B cell (primary cell): ENCODE results near the gene POMT1. TPM values are rescaled to one million over a fixed set of nuclear protein-coding genes. Genes with fewer than 3 reads are reported as not detected.

Experiments used
- ATAC-seq: fragments of 200-7000 bp; cut with Tn5 transposase; one replicate; pipeline ENCODE4 v1.10.0; 2021; ENCODE audit warnings: low read depth, mild to moderate bottlenecking, moderate number of reproducible peaks, moderate library complexity
- CTCF ChIA-PET: fragments of 350-600 bp; sonication (Branson Sonifier 250); formaldehyde crosslinking; loops from one replicate; lab custom pipeline; 2021; ENCODE audit warnings: antibody characterized with exemption, inconsistent platforms; lab: Charles Lee
- POLR2A ChIA-PET: fragments of 350-600 bp; sonication (Branson Sonifier 250); formaldehyde crosslinking; loops from one replicate; lab custom pipeline; 2021; ENCODE audit warnings: antibody characterized with exemption; lab: Charles Lee
- DNase-seq: peaks from one replicate; pipeline ENCODE4 v3.0.0; 2013
- H2AFZ ChIP-seq: 2 replicates; pipeline ENCODE4 v1.6.1; 2012; ENCODE audit warnings: mild to moderate bottlenecking, low read depth, low read length; ENCODE audit not compliant: insufficient read depth, poor library complexity, severe bottlenecking
- H3K27ac ChIP-seq, 2 donors: 1 replicate in 1 of 2; 2 replicates in 1 of 2; pipeline ENCODE4 v1.5.1; 2012 to 2013; ENCODE audit warnings: low read length in 2 of 2, mild to moderate bottlenecking in 2 of 2, moderate library complexity in 1 of 2
- H3K27me3 ChIP-seq, 4 experiments: fragments of 200-600 bp in 1 of 4; sonication (generic) in 1 of 4; replicated peaks in 1 of 4; 1 replicate in 2 of 4; 2 replicates in 2 of 4; pipeline versions ENCODE4 v1.6.1 to v1.7.0; 2013 to 2016; ENCODE audit warnings: low read length in 3 of 4, mild to moderate bottlenecking in 2 of 4, mixed read lengths in 1 of 4, moderate library complexity in 1 of 4; ENCODE audit not compliant: insufficient read depth in 4 of 4, control insufficient read depth in 3 of 4; ENCODE audit errors: control extremely low read depth in 1 of 4
- H3K36me3 ChIP-seq, 2 experiments: replicated peaks in 1 of 2; 1 replicate in 1 of 2; 2 replicates in 1 of 2; pipeline versions ENCODE4 v1.6.1 to v1.7.1; 2013; ENCODE audit warnings: low read length in 1 of 2; ENCODE audit not compliant: insufficient read depth in 2 of 2, control insufficient read depth in 1 of 2; ENCODE audit errors: control extremely low read depth in 1 of 2, extremely low read depth in 1 of 2
- H3K4me1 ChIP-seq, 2 donors: fragments of 200-600 bp in 1 of 2; sonication (generic) in 1 of 2; 1 replicate in 1 of 2; 2 replicates in 1 of 2; pipeline versions ENCODE4 v1.5.1 to v1.6.1; 2013 to 2017; ENCODE audit warnings: low read length in 2 of 2; ENCODE audit not compliant: control insufficient read depth in 2 of 2, insufficient read depth in 2 of 2
- H3K4me2 ChIP-seq: replicated peaks from 2 replicates; pipeline ENCODE3; 2012; ENCODE audit warnings: mild to moderate bottlenecking, low read depth, low read length; ENCODE audit not compliant: poor library complexity, severe bottlenecking
- H3K4me3 ChIP-seq, 5 experiments: fragments of 200-600 bp in 1 of 5; sonication (generic) in 1 of 5; 1 replicate in 3 of 5; 2 replicates in 2 of 5; pipeline versions ENCODE4 v1.5.1 to v1.7.0; 2011 to 2016; ENCODE audit warnings: low read length in 4 of 5, mild to moderate bottlenecking in 4 of 5, low read depth in 2 of 5, control low read depth in 1 of 5, moderate library complexity in 1 of 5; ENCODE audit not compliant: insufficient read depth in 1 of 5; ENCODE audit errors: control extremely low read depth in 1 of 5, extremely low read depth in 1 of 5
- H3K79me2 ChIP-seq: fragments of 200-600 bp; sonication (generic); one replicate; pipeline ENCODE4 v1.6.0; 2016; ENCODE audit warnings: low read length; ENCODE audit not compliant: control insufficient read depth, insufficient read depth
- H3K9ac ChIP-seq: fragments of 200-600 bp; sonication (generic); 2 replicates; pipeline ENCODE4 v1.6.1; 2017; ENCODE audit warnings: mild to moderate bottlenecking, low read length, moderate library complexity
- H3K9me3 ChIP-seq, 3 donors: one replicate each; pipeline versions ENCODE4 v1.6.1 to v1.7.1; 2013; ENCODE audit warnings: low read length in 2 of 3; ENCODE audit not compliant: control insufficient read depth in 2 of 3, insufficient read depth in 1 of 3; ENCODE audit errors: control extremely low read depth in 1 of 3
- H4K20me1 ChIP-seq: 2 replicates; pipeline ENCODE4 v1.6.0; 2012; ENCODE audit warnings: mild to moderate bottlenecking, low read length; ENCODE audit not compliant: insufficient read depth, control insufficient read depth, poor library complexity, severe bottlenecking
- H3K27ac Mint-ChIP-seq: one replicate; pipeline ENCODE4 v1.8.0; 2021; ENCODE audit warnings: mixed read lengths
- H3K27me3 Mint-ChIP-seq: one replicate; pipeline ENCODE4 v1.8.0; 2021; ENCODE audit warnings: mixed read lengths
- H3K4me1 Mint-ChIP-seq: one replicate; pipeline ENCODE4 v1.8.0; 2021; ENCODE audit warnings: mixed read lengths
- H3K4me3 Mint-ChIP-seq: one replicate; pipeline ENCODE4 v1.8.0; 2021; ENCODE audit warnings: mixed read lengths
- H3K9me3 Mint-ChIP-seq: one replicate; pipeline ENCODE4 v1.8.0; 2022; ENCODE audit warnings: mixed read lengths; ENCODE audit not compliant: insufficient read depth
- EZH2 ChIP-seq: IDR thresholded peaks from 2 replicates; pipeline ENCODE4 v1.6.1; 2012; ENCODE audit warnings: borderline replicate concordance, low read depth, mild to moderate bottlenecking, moderate library complexity, low read length; ENCODE audit not compliant: insufficient read depth, poor library complexity, severe bottlenecking
- WGBS: methylation state at CpG from one replicate; pipeline ENCODE4 v1.1.5; 2013; ENCODE audit warnings: missing lambda C conversion rate; ENCODE audit not compliant: insufficient coverage; 5-methylcytosine and 5-hydroxymethylcytosine counted together
- intact Hi-C: fragments of 100-400 bp; cut with micrococcal nuclease; formaldehyde crosslinking; loops from one replicate; pipeline ENCODE4 v1.10.0; 2022
- polyA plus RNA-seq: library from polyadenylated mRNA; depleted of rRNA; stranded (reverse); fragments of >200 nt; gene quantifications from 2 replicates; pipeline ENCODE4 v1.2.3, GENCODE V29; 2012
- total RNA-seq, 2 donors: library from RNA; stranded (reverse); fragments of 120-200 nt in 1 of 2; gene quantifications; 1 replicate in 1 of 2; 2 replicates in 1 of 2; pipeline versions ENCODE4 v1.2.3 to v1.2.4, GENCODE V29; 2013 to 2022
- TF ChIP-seq, protein P1 (sequence below): fragments of 200-600 bp; IDR thresholded peaks from one replicate; pipeline ENCODE4 v1.8.0; 2022; ENCODE audit warnings: antibody characterized with exemption, mild to moderate bottlenecking

POMT1 gene
- total and polyA plus RNA-seq, 2 donors (not counting 1 experiment from before 2014, with no cell fraction given): 41.9 to 42.0 TPM

DNA sequence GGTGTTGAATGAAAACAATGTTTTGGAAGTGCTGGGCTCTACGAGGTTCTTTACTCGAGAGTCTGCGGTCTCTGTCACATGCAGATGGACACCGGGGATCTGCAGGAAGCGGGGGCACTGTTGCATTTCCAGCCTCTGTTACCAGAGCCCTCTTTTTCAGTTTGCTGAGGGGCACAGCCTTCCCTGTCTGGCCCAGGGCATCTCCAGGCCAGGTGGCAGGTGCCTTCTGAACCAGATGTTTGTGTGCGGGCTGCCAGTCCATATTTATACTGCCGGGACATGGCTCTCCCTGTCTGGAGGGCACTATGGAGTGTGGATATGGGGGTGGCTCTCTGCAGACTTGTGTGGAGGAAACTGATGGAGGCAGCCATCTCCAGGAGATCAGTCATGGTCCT is 18.7 kb upstream of the POMT1 start:
- ChIA-PET CTCF (no interaction called here), POLR2A (no interaction called here)
- intact Hi-C loops: no loop called here
- peaks cover 46% of the 10 kb centered on the region for H3K79me2 ChIP-seq
- no peaks in the 10 kb centered on the region for H3K9me3 ChIP-seq
- no peak overlapping the region for H3K9ac ChIP-seq
- ATAC-seq (no peak), DNase-seq (no peak)
- H4K20me1 ChIP-seq: peaks cover 80% of the 10 kb centered on the region
- no peak for TF ChIP-seq EZH2
- Mint-ChIP-seq H3K27ac (peak overlapping the region; percentile 41), H3K4me1 (no peaks in the 10 kb centered on the region), H3K9me3 (no peaks in the 10 kb centered on the region), H3K27me3 (no peaks in the 10 kb centered on the region), H3K4me3 (no peak overlapping the region)
- H3K4me2 ChIP-seq: no peak overlapping the region
- H2AFZ ChIP-seq: no peak overlapping the region
- H3K27me3 ChIP-seq: no peaks in the 10 kb centered on the region
- peaks cover 3 to 92% of the 10 kb centered on the region in 2 experiments for H3K36me3 ChIP-seq
- H3K4me1 ChIP-seq: no peaks in the 10 kb centered on the region
- 99% methylated on average over 7 of the region's 7 CpGs for WGBS
- no peak overlapping the region for H3K27ac ChIP-seq
- no peak overlapping the region for H3K4me3 ChIP-seq

DNA sequence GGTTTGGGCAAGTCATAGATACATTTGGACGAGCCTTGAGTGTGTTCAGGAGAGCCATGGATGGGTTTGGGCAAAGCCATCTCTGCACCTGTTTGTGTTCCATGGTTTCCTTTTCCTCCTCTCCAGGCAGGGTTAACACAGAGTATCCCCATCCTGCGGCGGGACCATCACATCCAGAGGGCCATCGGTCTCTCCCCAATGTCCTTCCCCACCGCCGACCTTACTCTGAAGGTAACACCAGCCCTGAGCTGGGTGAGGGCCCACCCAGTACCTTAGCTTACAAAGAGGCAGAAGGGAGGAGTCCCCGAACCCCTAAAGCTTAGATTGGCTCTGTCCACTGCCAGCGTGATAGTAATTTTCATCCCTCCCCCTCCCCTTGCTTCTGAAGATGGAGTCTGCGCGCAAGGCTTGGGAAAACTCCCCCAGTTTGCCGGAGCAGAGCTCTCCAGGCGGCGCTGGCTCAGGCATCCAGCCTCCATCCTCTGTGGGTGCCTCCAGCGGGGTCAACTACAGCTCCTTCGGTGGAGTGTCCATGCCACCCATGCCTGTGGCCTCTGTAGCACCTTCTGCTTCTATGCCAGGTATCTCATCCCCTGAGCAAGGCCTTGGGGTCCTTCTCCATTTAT is 18.0 kb upstream of the POMT1 start:
- Mint-ChIP-seq H3K4me3 (no peak overlapping the region), H3K4me1 (no peaks in the 10 kb centered on the region), H3K27me3 (no peaks in the 10 kb centered on the region), H3K9me3 (no peaks in the 10 kb centered on the region), H3K27ac (peak overlapping the region; percentile 41)
- CTCF ChIA-PET: no interaction called here
- POLR2A ChIA-PET: no interaction called here
- H2AFZ ChIP-seq: no peak overlapping the region
- intact Hi-C loops: no loop called here
- DNase-seq: no peak
- no peak overlapping the region for H3K27ac ChIP-seq
- TF ChIP-seq EZH2: no peak
- TF ChIP-seq, protein P1, sequence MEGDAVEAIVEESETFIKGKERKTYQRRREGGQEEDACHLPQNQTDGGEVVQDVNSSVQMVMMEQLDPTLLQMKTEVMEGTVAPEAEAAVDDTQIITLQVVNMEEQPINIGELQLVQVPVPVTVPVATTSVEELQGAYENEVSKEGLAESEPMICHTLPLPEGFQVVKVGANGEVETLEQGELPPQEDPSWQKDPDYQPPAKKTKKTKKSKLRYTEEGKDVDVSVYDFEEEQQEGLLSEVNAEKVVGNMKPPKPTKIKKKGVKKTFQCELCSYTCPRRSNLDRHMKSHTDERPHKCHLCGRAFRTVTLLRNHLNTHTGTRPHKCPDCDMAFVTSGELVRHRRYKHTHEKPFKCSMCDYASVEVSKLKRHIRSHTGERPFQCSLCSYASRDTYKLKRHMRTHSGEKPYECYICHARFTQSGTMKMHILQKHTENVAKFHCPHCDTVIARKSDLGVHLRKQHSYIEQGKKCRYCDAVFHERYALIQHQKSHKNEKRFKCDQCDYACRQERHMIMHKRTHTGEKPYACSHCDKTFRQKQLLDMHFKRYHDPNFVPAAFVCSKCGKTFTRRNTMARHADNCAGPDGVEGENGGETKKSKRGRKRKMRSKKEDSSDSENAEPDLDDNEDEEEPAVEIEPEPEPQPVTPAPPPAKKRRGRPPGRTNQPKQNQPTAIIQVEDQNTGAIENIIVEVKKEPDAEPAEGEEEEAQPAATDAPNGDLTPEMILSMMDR: no peak
- 97% methylated on average over 15 of the region's 15 CpGs for WGBS
- H3K9ac ChIP-seq: no peak overlapping the region
- no peaks in the 10 kb centered on the region for H3K27me3 ChIP-seq
- no peaks in the 10 kb centered on the region for H3K4me1 ChIP-seq
- peaks cover 3 to 92% of the 10 kb centered on the region in 2 experiments for H3K36me3 ChIP-seq
- ATAC-seq: no peak
- H3K4me2 ChIP-seq: no peak overlapping the region
- H4K20me1 ChIP-seq: peaks cover 80% of the 10 kb centered on the region
- peaks cover 40% of the 10 kb centered on the region for H3K79me2 ChIP-seq
- H3K9me3 ChIP-seq: no peaks in the 10 kb centered on the region
- H3K4me3 ChIP-seq: no peak overlapping the region
